ENCODE results near the gene KLHDC10.
"Not testable (repeated sequence)": the region's sequence is repeated elsewhere in the genome, so short reads cannot be mapped to it uniquely, and the experiment has no call there.

The KLHDC10 gene

DNA sequence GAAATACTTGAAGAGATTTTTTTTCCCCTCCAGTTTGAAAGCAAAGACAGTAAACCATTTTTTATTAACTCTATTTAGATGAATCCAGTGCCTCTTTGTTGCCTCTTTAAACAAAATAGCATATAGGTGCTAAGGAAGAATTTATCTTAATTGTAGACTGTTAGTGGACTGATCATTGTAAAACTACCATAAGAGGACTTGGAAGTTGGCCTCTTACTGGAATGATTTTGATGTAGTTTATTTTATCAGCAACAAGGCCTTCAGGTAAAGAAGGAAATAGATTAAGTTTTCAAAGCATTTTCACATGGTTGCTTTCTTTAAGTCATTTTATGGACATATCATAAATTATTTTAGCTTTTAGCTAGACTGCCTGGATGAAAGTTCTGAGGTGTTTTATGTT, 53.2 kb downstream of the KLHDC10 start:
- DNase-seq = no peak

GRCh38 chr7:130124711-130125110, 54.4 kb downstream of the KLHDC10 start:
- no peak for DNase-seq

- not testable (repeated sequence) for DNase-seq
These were observed 56.5 kb downstream of the KLHDC10 start for GRCh38 chr7:130126840-130127239.

DNA sequence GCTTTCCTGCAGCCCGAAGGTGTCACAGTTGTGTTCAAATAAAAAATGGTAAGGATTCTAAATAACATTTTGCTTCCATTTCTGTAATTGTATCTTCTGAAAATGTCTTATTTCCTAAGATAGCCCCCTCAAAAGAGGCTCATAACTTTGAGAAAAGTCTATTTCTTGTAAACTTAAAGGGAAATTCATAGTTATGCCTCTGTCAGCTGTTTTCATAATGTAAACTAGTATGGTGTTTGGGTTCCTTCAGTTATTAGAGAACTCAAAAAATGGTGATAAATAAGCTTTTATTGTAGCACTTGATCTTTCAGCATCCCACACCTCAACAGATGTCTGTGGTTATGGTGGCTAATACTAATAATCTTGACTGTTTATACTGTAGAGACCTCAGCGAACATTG, 57.1 kb downstream of the KLHDC10 start:
- no peak for DNase-seq

GRCh38 chr7:130127821-130128317, 57.5 kb downstream of the KLHDC10 start:
- DNase-seq = no peak

DNA sequence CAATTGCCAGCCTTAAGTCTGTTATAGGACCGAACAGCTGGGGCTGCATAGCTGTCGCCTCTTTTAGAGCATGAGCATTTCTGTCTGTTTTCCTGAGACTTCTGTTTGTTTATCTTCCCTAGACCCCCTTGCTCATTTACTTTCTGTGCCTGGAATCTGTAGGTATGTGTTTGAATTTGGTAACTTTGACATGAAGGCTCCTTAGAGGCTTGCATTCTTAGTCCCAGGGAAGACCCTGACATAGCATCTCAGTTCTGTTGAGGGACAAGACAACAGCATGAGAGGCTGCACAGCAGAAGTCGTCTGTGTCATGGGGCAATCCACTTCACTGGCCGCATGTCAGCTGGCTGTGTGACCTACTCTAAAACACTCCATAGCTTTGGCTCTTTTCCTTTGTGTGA, 58.7 kb downstream of the KLHDC10 start:
- no peak for DNase-seq

DNA sequence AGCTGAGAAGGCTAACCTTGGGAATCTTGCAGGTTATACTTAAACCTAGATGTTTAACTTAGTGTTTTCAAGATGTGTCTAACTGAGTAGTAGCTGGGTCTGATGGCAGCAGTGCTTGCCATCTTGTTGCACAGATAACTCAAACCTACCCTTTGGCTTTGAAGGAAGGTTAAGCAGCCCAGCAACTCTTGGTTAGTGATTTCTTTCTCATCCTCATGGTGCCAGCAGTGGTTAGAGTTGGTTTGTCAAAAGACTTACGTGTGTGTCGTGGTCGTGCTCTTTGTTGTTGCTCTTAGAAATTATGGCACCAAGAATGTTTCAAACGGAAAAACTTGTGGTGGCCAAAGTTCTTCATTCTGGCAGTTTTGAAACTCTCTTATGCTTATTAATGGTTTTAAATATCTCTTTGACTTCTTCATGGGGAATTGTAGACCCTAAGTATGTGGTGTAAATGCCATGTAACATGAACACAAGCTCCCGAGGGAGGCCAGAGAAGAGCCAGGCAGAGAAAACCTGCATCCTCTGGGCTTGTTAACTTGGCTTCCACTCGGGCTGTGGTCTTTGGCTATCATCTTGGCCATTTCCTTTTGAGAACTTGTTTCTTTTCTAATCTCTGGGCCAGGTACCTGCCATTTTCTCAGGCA, 61.0 kb downstream of the KLHDC10 start:
- DNase-seq = no peak

DNA sequence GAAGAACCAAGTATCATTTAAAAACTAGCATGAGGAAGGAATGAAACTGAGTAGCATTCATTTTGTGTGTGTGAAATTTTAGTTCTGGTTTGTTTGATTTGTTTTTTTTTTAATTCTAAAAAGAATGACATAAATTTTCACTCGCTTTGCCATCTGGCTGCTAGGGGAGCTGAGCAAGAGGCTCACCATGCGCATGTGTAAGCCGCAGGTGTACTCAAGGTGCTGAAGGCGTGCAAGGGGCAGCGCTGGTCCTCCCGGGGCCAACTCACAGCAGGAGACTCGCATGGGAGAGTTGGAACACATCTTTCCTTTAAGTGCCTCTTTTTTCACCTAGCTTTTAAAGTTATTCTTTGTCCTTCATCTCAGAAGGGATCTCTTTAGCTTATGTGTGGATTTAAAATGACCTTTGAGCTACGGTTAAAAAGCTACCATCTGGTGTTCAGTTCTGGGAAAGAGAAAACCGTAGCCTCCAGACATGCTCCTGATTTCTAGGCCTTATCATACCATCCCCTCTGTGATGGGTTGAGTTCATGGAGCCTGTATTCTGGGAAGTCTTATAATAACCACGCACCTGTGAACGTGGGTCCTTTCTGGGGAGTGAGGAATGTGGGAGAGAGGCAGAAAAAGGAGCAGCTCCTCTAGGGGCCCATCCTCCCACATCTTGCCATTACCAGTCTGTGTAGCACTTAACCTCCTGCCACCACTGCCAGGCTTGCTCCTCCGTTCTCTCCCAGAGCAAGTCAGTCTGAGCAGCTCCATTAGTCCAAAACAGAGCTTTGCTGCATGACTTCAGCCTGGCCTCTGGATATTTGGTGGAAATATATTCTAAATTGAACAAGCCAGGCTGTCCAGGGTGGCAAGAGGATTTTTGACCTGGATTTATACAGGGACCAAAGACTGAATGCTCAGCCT, 61.9 kb downstream of the KLHDC10 start:
- no peak for DNase-seq

DNA sequence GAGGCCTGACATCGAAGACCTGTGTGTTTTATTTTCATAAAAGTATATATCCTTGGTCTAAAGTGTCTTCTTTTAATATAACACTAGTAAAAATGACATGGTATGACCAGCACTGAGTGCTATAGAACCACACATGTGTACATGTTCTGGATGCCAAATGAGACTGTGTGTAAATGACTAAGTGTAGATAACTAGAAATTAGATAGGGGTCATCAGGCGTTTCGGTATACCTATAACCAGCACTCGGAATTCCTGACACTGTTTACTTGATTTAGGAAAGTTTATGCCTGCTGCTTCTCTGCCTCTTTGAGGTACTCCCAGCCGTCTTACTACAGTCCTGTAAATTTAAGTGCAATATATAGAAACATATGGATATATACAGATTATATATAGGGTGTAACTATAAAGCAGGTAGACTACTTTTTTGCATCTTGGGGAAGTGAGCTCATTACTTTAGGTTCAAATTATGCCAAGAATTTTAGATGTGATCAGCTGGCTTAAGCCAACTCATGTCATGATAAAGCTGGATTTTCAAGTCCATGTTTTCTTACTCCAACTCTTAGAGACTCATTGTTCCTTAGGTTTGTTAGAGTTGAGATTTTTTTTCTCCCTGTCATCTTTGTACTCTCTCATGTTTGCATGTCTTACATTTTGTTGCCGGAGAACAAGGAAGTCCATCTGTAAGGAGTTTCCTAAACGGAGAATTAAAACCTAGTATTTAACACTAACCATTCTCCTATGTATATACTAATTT, 62.9 kb downstream of the KLHDC10 start:
- no peak for DNase-seq

DNA sequence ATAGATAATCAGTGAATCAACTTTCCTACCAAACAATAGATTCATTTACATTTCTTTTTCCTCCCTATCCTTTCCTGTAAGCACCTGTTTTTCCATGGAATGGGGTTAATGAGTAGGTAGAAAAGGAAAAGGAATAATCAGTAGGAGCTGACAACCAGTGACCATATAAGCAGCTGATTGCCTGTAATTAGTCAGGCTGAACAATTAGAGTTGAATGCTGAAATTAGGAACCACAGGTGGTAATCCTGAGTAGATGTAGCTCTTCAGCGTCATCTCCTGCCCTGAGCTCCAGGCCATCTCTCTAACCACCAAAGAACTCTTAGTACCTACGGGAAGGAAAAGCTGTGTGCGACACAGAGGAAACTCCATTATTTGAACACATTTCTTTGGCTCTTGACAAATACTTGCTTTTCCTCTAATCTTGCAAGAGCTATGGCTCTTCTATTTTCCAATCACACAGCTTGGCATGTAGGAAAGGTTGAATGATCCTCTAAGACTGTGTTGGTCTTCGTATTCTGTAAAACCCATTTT, 63.8 kb downstream of the KLHDC10 start:
- DNase-seq = no peak

DNA sequence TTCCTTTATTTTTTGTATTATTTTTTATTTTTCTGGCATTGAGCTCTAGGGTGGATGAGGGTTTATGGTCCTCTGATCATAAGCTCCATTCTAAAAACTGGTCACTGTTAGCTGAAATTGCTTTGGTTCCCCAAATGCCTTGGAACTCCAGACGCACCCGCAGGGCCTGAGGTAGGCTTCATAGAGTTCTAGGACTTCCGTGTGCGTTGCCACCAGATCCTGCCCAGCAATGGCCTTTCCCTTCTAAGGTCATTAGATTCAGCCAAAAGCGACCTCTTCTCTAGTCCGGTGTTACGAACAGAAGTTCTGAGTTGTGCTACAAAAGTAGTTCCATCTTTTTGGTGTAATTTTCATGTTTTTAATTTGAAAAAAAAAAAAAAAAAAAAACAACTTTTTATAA, 64.4 kb downstream of the KLHDC10 start:
- DNase-seq = no peak

- DNase-seq = no peak
These were observed 65.2 kb downstream of the KLHDC10 start for GRCh38 chr7:130135208-130136205.

DNA sequence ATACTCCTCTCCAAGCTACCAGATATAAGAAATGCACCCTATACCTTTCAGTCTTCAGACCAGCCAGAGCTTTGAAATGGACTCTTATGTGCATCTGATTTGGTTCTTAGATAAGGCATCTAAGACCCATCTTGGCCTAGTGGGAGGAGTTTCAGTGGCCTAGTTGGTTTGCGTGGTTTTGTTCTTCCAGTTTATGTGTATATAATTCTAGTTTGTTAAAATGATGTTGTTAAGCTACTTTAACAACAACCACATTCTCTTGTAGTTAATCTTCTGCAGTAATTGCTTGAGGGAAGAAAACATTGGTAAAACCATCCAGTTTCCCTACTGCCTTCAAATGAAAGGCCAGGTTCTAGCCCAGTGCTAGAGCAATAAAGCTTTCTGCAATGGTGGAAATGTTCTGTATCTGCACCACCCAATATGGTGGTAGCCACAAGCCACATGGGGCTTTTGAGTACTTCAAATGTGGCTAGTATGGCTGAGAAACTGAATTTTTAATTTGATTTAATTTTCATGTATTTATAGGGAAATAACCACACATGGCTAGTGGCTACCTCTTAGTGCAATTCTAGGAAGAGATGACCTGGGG, 66.3 kb downstream of the KLHDC10 start:
- DNase-seq = no peak

DNA sequence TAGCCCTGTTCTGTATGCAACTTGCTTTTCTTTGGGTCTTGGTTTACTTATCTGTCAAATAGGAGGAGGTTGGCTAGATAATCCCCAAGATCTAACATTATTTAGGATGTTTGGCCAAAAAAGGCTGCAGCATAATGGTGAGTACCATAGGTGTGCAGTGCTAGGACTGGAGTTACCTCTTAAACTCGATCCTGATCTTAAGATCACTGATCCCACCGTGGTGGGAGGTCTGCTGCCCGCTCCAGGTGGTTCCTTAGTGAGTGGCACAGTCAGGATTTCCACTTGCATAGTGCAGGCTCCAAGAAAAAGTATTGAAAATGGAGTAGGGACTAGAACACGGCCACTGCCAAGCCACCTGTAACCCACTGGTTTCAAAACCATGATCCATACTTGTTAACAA, 66.9 kb downstream of the KLHDC10 start:
- no peak for DNase-seq

DNA sequence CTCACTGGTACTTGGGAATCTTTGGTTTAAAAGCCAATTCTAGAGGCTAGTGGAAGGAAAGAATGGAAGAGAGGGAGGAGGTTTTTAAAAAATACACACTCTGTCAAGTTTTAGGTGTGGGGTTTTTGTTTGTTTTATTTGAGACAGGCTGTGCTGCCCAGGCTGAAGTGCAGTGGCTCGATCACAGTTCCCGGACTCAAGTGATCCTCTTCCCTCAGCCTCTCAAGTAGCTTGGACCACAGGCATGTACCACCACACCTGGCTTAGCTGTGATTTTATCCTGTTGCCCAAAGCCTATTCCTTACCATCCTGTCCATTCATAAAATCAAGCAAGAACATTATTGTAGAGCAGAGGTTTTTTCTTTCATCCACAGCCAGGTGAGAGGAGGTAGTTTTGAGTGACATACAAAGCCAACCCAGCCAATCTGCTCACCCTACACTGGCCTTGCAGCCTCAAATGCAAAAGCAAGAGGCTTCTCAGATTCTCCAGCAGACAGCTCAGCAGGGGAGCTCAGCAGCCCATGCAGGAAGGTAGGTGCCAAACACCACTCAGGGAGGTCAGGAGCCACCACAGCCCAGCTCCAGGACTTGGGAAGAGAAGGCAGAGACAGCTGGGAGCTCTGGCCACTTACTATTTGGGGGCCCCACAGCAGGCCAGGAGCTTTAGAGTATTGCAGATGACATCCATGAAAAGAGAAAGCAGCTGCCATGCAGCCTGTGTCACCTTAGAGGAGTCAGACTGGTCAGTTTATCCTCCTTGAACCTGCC, 69.0 kb downstream of the KLHDC10 start:
- DNase-seq = no peak

- DNase-seq = no peak
These were observed 70.3 kb downstream of the KLHDC10 start for GRCh38 chr7:130140551-130141160.

DNA sequence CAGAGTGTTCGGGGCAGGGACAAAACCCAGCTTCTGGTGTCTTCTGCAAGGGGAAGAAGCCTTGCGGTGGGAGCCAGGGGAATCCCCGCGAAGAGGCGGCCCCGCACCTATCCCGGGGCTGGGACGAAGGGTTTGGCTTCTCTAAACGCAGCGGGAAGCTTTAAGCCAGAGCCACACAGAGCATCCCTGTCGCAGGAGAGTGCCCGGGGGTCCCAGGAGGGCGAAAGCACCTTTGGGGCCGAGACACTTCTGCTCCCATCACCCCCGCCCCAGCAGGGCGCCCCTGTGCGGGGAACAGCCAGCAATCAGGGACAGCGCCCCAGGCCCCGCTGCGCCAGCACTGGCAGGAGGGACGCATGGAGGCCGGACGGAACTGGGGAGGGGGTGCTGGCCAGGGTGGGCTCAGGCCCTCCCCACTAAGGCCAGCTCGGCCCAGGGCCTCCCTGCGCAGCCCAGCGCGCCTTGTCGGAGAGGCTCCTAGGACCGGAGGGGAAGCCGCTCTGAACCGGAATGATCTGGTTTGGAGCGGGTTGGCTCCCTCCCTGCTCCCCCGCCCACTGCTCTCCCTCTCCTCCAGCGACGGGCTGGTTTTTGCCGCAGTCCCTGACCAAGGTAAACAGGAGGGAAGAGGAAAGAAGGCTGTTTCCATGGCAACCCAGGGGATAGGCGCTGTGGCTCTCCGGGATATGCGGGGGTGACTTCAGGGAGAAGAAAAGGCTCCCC, 71.0 kb downstream of the KLHDC10 start:
- DNase-seq = no peak

GRCh38 chr7:130141884-130142653, 71.7 kb downstream of the KLHDC10 start:
- no peak for DNase-seq
